Measurements from ENCODE around the gene PLPPR1. TPM values are rescaled to one million over a fixed set of nuclear protein-coding genes. Genes with fewer than 3 reads are reported as not detected.

The PLPPR1 gene
- total and polyA plus RNA-seq, 2 of the 13 experiments (the other 11 are each of a cell fraction or from before 2014, with no cell fraction given), result 16.0 to 84.7 TPM

DNA sequence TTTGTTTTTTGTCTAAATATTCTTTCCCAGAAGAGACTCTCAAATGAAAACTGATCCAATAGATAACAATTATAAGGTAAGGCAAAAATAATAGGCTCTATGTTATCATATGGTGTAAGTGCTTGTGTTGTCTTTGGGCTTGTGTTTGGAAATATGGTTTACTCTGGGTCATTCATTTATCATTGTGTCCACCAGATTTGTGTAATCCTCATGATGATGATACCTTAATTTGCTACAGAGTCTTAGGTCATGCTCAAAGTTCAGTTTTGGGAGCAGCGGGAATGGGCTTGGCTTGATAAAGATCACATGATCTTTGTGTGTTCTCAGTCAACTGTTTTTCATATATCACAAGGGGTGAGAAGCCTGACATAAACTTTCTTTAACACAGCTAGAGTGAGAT, 34.2 kb downstream of the PLPPR1 start (continued):
- TF ChIP-seq FOXA1 (IDR thresholded peaks at IDR 0.05), result 0 out of 2 replicates have a peak, but pooled peaks have one; percentile 21
- TF ChIP-seq FOXA1 (CRISPR knock-in tag; IDR thresholded peaks at IDR 0.05), result peak; percentile 84
- peak; percentile 56; the same call in 1 of the 2 replicates for TF ChIP-seq DPF2 (CRISPR knock-in tag; IDR thresholded peaks at IDR 0.05; ENCODE audit: borderline replicate concordance, low read depth)
- no peak for TF ChIP-seq ZNF75D (CRISPR knock-in tag; IDR thresholded peaks at IDR 0.05; ENCODE audit: borderline replicate concordance)
- TF ChIP-seq MIER3 (CRISPR knock-in tag; IDR thresholded peaks at IDR 0.05; ENCODE audit: borderline replicate concordance), result peak; percentile 67; the same call in 1 of the 2 replicates
- TF ChIP-seq, protein P1, sequence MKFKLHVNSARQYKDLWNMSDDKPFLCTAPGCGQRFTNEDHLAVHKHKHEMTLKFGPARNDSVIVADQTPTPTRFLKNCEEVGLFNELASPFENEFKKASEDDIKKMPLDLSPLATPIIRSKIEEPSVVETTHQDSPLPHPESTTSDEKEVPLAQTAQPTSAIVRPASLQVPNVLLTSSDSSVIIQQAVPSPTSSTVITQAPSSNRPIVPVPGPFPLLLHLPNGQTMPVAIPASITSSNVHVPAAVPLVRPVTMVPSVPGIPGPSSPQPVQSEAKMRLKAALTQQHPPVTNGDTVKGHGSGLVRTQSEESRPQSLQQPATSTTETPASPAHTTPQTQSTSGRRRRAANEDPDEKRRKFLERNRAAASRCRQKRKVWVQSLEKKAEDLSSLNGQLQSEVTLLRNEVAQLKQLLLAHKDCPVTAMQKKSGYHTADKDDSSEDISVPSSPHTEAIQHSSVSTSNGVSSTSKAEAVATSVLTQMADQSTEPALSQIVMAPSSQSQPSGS (CRISPR knock-in tag; IDR thresholded peaks at IDR 0.05), result peak; percentile 94
- TF ChIP-seq PITX1 (CRISPR knock-in tag; IDR thresholded peaks at IDR 0.05), result peak; percentile 88
- TF ChIP-seq, protein P2, sequence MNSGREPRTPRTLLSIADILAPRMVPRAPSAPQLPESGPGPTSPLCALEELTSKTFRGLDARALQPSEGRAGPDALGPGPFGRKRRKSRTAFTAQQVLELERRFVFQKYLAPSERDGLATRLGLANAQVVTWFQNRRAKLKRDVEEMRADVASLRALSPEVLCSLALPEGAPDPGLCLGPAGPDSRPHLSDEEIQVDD (CRISPR knock-in tag; IDR thresholded peaks at IDR 0.05; ENCODE audit: borderline replicate concordance), result no peak
- TF ChIP-seq ZNF367 (CRISPR knock-in tag; IDR thresholded peaks at IDR 0.05; ENCODE audit: borderline replicate concordance), result no peak
- no peak for TF ChIP-seq ATM (IDR thresholded peaks at IDR 0.05; ENCODE audit: borderline replicate concordance)
- TF ChIP-seq ZNF781 (CRISPR knock-in tag; IDR thresholded peaks at IDR 0.05; ENCODE audit: borderline replicate concordance, not compliant biosample characterization), result no peak
- TF ChIP-seq, protein P3, sequence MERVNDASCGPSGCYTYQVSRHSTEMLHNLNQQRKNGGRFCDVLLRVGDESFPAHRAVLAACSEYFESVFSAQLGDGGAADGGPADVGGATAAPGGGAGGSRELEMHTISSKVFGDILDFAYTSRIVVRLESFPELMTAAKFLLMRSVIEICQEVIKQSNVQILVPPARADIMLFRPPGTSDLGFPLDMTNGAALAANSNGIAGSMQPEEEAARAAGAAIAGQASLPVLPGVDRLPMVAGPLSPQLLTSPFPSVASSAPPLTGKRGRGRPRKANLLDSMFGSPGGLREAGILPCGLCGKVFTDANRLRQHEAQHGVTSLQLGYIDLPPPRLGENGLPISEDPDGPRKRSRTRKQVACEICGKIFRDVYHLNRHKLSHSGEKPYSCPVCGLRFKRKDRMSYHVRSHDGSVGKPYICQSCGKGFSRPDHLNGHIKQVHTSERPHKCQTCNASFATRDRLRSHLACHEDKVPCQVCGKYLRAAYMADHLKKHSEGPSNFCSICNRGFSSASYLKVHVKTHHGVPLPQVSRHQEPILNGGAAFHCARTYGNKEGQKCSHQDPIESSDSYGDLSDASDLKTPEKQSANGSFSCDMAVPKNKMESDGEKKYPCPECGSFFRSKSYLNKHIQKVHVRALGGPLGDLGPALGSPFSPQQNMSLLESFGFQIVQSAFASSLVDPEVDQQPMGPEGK (CRISPR knock-in tag; IDR thresholded peaks at IDR 0.05), result peak; percentile 60; the same call in 1 of the 2 replicates
- TF ChIP-seq, protein P4, sequence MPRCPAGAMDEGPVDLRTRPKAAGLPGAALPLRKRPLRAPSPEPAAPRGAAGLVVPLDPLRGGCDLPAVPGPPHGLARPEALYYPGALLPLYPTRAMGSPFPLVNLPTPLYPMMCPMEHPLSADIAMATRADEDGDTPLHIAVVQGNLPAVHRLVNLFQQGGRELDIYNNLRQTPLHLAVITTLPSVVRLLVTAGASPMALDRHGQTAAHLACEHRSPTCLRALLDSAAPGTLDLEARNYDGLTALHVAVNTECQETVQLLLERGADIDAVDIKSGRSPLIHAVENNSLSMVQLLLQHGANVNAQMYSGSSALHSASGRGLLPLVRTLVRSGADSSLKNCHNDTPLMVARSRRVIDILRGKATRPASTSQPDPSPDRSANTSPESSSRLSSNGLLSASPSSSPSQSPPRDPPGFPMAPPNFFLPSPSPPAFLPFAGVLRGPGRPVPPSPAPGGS (CRISPR knock-in tag; IDR thresholded peaks at IDR 0.05), result no peak
- TF ChIP-seq ZNF12 (CRISPR knock-in tag; IDR thresholded peaks at IDR 0.05), result no peak
- TF ChIP-seq MEF2D (CRISPR knock-in tag; IDR thresholded peaks at IDR 0.05), result peak; percentile 77
- TF ChIP-seq NFKB2 (CRISPR knock-in tag; IDR thresholded peaks at IDR 0.05; ENCODE audit: borderline replicate concordance), result no peak
- TF ChIP-seq CREB1 (IDR thresholded peaks at IDR 0.05), result peak; percentile 49; the same call in 1 of the 2 replicates
- TF ChIP-seq CREB1 (CRISPR knock-in tag; IDR thresholded peaks at IDR 0.05), result peak; percentile 62; the same call in 1 of the 2 replicates
- peak; percentile 62; the same call in 1 of the 2 replicates for TF ChIP-seq SIX4 (CRISPR knock-in tag; IDR thresholded peaks at IDR 0.05)
- TF ChIP-seq, protein P5, sequence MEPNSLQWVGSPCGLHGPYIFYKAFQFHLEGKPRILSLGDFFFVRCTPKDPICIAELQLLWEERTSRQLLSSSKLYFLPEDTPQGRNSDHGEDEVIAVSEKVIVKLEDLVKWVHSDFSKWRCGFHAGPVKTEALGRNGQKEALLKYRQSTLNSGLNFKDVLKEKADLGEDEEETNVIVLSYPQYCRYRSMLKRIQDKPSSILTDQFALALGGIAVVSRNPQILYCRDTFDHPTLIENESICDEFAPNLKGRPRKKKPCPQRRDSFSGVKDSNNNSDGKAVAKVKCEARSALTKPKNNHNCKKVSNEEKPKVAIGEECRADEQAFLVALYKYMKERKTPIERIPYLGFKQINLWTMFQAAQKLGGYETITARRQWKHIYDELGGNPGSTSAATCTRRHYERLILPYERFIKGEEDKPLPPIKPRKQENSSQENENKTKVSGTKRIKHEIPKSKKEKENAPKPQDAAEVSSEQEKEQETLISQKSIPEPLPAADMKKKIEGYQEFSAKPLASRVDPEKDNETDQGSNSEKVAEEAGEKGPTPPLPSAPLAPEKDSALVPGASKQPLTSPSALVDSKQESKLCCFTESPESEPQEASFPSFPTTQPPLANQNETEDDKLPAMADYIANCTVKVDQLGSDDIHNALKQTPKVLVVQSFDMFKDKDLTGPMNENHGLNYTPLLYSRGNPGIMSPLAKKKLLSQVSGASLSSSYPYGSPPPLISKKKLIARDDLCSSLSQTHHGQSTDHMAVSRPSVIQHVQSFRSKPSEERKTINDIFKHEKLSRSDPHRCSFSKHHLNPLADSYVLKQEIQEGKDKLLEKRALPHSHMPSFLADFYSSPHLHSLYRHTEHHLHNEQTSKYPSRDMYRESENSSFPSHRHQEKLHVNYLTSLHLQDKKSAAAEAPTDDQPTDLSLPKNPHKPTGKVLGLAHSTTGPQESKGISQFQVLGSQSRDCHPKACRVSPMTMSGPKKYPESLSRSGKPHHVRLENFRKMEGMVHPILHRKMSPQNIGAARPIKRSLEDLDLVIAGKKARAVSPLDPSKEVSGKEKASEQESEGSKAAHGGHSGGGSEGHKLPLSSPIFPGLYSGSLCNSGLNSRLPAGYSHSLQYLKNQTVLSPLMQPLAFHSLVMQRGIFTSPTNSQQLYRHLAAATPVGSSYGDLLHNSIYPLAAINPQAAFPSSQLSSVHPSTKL (CRISPR knock-in tag; IDR thresholded peaks at IDR 0.05), result peak; percentile 90
- no peak for TF ChIP-seq ZNF550 (CRISPR knock-in tag; IDR thresholded peaks at IDR 0.05; ENCODE audit: borderline replicate concordance)
- no peak for TF ChIP-seq ZNF672 (CRISPR knock-in tag; IDR thresholded peaks at IDR 0.05)
